Skeletal muscle cell (primary cell): ENCODE results near the gene ATG2A.
A peak's percentile ranks its signal among the peaks of the same experiment; 100 is the strongest.

ENCODE experiments used
- DNase-seq: peaks from one replicate; pipeline ENCODE4 v3.0.0-alpha.2; 2010; ENCODE audit warnings: low read depth
- H3K4me3 ChIP-seq: 2 replicates; pipeline ENCODE4 v1.5.1; 2011; ENCODE audit warnings: low read depth, mild to moderate bottlenecking, control low read depth, low read length, moderate library complexity

ATG2A gene

DNA sequence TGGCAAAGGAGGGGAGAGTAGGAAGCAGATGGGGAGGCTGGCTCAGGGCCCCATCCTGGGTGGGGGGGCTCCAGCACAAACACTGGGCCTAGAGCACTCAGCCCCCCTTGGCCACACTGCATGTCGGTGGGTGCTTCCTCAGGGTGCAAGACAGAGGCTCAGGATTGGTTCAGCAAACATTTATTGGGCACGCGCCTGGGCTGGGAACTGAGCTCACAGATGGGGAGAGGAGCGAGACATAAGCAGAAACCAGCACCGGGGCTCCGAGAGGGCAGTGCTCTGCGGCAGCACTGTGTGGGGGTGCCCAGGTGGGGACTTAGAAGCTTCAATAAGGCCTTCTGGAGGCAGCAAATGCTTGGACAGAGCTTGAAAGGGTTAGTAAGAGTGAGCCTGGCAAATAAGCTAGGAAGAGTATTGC is 26.5 kb downstream of the ATG2A start:
- DNase-seq: no peak
- H3K4me3 ChIP-seq: no peak overlapping the region

DNA sequence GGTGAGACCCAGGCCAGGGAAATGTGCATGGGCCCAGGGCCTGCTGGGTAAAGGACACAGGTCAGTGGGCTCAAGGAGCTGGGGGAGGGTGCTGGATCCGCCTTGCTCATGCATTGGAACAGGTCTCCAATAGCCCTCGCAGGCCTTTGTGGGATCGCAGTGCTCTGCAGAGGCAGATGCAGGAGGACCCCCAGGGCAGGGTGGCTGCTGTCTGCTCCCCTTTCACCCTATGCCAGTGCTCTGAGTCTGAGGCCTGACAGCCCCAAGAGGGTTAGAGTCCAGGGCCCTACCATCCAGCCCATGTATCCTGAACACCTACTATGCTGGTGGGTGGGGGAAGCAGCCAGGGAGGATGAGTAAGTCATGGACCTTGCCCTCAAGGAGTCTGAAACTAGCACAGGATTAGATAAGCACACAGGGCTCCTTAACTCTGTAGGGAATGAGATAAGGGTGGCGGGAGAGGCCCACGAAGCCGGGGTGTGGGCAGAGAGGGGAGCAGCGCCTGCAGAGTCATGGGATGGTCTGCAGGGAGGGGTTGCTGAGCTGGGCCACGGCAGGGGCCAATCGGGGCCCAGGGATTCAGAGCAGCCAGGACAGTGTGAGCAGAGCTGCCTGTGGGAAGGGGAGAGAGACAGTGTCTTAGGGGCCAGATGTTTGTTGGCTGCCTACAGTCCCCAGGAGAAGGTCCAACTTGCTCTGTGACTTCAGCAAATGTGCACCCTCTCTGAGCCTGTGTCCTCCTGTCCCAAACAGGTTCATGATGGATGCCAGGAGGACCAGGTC is 28.1 kb downstream of the ATG2A start:
- DNase-seq: no peak
- H3K4me3 ChIP-seq: no peak overlapping the region

DNA sequence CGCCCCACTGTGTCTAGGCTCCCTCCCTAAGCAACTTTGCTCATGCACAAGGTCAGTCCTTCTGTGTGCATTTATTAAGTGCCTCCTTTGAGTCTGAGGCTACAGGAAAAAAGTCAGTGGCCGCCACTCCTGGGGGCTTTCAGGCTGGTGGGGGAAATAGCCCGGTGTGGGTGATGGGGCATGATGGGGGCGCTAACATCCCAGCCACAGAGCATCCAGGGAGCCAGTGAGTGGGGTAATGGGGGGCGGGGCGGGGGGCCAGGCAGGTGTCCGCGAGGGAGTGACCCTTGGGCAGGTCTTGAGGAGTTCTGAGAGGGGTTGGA is 28.6 kb downstream of the ATG2A start:
- no peak for DNase-seq
- H3K4me3 ChIP-seq: no peak overlapping the region

DNA sequence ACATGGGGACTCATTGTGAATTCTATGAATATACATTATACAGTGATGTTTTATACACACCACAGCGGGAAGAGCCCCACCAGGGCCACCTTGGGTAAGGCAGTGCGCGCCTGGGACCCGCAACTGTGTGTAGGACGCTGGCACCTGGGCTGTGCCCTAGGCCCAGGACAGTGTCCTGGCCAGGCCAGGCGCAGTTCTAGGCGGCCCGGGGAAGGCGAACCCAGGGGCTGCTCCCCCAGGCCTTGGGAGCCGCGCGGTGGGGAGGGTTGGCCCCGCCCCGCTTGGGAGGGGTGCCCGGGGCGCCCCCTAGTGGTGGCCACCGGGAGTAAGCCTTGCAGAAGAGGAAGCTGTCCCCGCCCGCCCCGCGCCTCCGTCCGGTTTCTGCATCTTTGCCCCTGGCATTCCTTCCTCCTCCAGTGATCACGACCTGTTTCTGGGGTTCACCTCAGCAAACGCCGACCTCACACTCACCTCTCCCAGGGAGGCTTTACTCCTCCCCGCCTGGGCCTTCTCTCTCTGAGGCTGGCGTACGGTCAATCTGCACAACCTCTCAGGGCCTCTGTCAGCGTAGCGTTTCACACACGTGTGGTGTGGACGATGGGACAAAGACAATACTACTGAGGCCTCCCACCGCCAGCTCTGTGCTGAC is 29.1 kb downstream of the ATG2A start:
- H3K4me3 ChIP-seq: no peak overlapping the region
- DNase-seq: no peak

DNA sequence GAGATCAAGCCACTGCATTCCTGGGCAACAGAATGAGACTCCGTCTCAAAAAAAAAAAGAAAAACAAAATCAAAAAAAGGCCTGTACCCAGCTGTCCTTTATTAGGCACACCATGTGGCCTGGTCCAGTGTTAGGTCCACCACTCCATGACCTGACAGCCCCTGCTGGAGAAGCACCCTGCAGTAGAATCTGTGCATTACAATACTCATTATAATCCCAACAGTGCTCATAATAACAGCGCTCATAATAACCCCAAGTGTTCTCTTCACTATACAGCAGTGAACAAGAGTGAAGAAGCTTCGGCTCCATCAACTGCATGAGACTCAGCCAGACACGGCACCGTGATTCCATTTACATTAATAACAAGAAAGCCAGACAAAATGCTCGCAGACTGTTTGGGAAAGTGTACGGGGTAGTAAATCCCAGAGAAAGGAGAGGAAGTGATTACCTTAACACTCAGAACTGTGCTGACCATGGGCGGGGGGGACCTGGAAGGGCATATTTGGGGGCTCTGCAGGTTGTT is 29.7 kb downstream of the ATG2A start:
- DNase-seq: no peak
- H3K4me3 ChIP-seq: no peak overlapping the region

DNA sequence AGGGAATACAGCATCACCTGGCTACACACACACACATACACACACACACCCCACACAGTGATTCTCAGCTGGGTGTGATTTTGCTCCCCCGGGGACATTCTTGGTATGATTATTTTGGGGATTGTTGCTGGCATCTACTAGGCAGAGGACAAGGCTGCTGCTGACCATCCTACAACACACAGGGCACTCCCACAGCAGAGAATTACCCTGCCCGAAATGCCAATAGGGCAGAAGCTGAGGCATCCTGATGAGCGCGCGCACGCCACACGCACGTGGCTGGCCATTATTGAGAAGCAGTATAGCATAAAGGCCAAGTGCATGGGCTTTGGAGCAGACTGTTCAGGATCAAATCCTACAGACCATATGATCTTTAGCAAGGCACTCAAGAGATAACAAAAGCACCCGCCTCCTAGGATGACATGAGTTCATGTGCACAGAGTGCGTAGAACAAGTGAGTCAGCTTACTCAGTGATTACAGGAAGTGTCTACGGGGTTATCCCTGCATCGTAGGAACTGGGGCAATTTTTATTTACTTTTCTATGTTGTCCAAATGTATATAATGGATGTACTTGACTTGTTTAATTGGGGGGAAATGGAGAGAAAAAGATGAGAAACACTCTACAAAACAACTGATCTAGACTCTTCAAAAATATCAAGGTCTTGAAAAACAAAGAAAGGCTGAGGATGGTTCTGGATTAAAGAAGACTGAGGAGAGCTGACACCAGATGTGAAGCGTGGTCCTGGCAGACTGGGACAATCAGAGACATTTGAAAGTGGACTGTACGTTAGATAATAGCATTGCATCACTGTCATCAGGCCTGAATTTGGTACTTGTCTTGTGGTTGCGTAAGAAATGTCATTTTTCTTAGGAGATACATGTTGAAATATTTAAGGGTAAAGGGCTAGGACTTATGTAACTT is 31.4 kb downstream of the ATG2A start:
- no peak overlapping the region for H3K4me3 ChIP-seq
- peak; percentile 57 for DNase-seq

DNA sequence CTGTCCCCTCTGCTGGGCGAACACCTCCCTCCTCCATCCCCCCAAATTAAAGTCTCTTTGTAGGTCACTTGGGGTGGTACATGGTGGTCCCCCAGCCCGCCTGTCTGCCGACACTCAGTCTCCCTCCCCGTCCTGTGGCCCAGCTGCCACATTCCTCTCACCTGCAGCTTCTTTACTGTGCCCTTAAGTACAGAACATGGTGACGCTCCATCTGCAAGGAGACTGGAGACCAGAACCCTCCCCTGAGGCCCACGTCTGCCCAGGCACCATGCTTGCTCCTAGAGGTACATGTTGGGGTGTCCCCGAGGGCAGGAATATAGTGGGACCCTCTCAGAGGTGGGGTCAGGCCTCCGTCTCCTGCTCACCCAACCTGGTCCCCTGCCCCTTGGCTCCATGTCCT is 33.0 kb downstream of the ATG2A start:
- no peak for DNase-seq
- no peak overlapping the region for H3K4me3 ChIP-seq

DNA sequence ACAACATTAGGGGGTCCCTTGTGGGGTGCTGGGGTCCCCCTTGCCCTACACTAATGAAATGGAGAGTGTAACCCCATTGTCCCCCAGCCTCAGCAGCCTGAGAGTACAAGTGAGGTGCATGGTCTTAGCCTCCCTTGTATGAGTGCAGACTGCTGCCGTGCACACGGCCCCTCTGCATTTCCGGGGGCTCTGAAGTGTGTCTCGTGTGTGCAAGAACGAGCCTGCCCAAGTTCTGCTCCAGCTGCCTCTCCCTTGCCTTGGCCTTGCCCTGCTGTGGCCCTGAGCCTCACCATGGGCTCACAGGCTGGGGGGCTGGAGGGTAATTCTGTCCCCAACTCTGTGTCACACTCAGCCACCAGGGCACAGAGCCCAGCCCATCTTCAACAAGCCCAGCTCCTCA is 33.4 kb downstream of the ATG2A start:
- H3K4me3 ChIP-seq: no peak overlapping the region
- DNase-seq: no peak

DNA sequence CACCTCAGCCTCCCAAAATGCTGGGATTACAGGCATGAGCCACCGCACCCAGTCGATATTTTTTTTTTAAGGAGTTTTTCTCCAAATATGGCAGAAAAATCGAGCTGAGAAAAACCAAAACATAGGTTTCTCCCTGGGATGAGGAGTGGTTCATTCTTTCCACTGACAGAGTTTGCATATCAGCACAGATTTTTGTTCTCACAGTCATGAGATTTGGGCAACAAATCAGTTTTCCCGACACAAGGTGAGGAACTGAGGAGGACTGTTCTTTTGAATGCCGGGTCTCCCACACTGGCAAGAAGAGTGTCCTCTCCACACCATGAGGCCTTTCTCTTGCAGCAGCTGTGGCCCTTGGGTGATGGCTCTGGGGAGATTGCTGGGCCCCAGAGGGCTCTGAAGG is 34.8 kb downstream of the ATG2A start:
- DNase-seq: no peak
- H3K4me3 ChIP-seq: no peak overlapping the region

DNA sequence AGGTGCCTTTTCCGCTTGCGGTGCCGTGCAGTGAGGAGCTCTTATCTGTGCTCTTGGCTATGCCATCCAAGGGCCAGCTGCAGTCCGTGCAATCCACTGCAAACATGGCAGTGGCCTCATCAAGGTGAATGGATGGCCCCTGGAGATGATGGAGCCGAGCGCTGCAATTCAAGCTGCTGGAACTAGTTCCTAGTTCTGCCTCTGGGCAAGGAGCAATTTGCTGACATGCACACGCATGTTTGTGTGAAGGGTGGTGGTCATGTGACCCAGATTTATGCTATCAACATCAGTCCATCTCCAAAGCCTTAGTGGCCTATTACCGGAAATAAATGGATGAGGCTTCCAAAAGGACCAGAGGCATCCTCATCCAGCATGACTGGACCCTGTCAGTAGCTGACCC is 35.5 kb downstream of the ATG2A start:
- DNase-seq: no peak
- H3K4me3 ChIP-seq: no peak overlapping the region

DNA sequence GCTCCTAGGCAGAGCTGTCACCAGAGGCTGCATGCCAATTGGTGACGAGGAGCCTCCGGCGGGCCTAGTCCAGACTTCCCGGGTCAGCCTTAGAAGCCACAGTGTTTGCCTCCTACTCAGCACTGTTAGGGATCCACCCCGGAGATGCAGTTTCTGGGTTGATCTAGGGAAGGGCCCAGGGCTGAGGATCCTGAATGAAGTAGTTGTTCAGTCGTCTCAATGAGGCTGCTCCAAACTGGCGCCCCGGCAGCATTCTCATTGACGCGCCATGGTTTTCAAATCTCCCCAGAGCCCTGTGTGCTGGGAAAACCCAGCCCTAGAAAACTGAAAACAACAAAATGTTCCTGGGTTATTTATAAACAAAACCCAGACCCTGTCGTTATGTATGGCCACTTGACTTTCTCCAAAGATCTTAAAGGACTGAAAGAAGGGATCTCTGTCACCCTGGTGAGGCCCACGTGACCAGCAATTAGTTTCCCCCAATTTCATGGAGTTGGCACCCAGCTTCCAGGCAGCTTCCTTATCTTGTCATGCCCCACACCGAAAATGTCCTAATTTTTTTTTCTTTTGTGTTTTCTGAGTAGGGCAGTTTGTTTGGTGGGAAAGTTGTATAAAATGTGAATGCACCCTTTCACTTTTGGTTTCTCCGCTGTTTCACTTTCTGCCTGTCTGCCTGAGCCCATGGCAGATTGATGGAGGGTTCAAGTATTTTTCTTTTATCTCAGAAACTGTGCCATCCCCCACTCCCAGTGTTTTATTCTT is 36.6 kb downstream of the ATG2A start:
- H3K4me3 ChIP-seq: no peak overlapping the region
- DNase-seq: no peak

DNA sequence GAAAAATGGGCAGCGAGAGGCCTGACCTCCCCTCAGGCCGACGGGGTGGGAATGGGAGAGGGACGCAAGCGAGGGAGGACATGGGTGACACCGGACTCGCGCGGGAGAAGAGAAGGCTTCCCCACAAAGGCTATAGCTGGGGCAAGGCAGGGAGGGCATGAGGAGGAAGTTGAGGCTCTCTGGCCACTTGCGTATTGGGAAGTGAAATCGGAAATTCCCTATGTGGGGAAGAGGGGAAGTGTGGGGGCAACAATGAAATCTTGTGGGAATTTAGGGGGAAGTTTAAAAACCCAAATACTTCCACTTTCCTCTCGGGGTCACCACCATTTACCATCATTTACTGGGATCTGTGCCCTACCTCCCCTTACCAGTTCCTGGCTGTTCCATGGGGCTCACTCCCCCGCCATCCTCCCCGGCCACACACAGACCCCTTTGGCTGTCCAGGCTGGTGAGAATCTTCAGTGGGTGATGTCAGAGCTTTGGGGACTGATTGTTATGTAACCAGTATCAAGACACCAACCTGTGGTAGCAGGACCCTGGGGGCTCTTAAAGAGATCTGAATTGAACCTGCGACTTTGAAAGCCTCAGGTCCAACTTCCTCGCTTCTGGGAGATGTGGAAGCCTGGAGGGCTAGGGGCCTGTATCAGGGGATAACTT is 37.6 kb downstream of the ATG2A start:
- no peak for DNase-seq

DNA sequence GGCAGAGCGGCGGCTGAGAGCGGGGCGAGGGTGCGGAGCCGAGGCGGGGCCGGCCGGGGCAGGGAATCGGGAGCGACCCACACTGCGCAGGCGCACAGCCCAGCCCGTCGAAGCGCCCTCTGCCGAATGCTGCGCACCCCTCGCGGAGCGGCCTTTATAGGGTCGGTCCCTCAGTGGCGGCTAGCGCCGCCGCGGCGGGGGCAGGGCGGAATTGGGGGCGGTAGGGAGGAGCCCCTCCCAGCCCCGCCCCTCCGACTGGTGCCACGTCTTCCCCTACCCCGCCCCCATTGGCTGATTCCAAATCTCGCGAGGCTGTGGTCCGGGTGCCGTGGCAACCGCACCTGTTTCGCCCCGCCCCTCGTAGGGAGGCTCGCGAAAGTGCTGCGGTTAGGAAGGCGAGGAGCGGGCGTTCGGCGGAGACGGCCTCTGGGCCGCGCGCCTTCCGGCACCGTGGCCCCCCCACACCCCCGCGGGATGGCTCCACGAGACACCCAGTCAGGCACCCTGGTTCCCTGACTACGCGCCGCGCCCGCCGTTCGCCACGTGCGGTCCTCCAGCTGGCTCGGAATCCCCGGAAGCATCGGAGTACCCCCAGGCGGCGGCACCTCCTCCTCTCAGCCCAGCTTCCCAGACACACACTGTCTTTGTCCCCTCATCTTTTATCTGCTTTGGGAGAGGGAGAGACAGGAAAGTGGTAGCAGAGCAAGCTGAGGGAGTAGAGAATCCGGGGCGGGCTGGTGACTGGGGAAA is 38.3 kb downstream of the ATG2A start, which contains the start of gene EHD1:
TSS of gene EHD1 (minus strand) at position 128 of the 750 bp plus-strand sequence. CDS start 157 bp downstream, outside the sequence.
- peak; percentile 88 for DNase-seq
- peak within 1 kb of the TSS; percentile 96 for H3K4me3 ChIP-seq

More for the DNA sequence above, 37.6 kb downstream of the ATG2A start:
- H3K4me3 ChIP-seq: peak overlapping the region; percentile 96

DNA sequence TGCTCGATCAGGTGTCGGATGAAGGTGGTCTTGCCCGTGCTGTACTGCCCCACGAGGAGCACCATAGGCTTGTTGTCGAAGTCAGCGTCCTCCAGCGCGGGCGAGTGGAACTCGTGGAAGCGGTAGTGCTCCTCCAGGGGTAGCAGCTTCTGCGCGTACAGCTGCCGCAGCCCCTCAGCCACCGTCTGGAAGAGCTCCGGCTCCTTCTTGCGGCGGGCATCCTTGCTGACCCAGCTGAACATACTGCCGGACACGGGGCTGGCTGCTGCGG is 38.9 kb downstream of the ATG2A start:
- no peak for DNase-seq
- peak overlapping the region; percentile 96 for H3K4me3 ChIP-seq

DNA sequence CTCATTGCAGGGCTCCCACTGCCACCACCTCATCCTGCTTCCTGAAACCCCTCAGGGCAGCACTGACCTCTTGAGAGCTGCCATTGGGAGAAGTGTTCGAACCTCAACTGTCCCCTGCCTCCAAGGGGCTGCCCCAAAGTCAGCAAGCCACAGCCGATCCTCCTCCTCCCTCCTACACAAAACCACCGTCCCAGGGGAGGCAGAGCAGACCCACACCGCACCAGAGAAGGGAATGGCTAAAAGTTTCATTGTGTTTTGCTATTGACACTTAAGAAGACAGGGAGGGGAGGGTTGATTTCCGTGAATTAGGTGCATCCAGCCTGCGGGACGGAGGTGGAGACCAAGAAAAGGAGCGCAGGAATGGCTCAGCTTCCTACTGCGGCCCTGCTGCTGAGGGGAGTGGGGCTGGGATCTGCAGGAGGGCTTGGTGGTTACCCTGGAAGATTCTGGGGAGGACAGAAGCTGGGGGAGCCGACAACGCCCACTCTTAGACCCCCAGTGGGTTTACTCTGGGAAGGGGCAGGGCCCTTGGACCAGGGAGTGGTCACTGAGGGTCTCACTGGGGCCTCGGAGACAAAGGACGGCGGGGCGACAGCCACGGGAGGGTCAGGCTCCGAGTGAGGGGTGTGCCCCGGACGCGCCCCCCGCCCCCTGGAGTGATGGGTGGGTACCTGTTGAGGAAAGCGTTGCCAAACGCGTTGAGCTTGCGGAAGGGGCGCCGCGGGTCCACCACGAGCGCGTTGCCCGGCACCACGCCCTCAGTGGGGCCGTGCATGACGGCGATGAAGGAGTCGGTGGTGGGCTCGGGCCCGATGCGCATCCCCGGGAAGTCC is 39.4 kb downstream of the ATG2A start:
- H3K4me3 ChIP-seq: peak overlapping the region; percentile 96
- no peak for DNase-seq

DNA sequence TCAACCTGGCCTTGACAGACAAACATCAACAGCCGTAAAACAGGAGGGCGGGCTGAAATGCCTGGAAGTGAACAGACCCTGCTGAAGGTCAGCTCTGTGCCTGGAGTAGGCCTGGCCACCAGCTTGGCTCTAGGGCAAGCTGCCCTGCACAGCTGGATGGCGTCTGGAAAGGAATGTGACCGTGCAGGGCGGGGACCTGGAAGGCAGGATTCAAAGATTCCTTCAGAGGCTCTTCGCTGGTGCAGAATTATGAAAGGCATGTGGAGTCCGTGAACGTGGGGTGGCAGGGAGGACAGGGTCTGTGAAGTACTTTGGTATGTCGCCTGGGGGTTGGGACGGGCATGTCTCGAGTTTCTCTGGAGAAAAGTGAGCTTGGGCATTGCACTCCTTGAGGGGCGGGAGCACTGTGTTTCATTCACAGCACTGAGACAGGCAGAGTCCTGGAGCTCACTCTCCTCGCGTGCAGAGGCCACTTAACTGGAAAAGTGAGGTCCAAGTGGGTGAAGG is 40.1 kb downstream of the ATG2A start:
- no peak for DNase-seq
- peak overlapping the region; percentile 96 for H3K4me3 ChIP-seq

DNA sequence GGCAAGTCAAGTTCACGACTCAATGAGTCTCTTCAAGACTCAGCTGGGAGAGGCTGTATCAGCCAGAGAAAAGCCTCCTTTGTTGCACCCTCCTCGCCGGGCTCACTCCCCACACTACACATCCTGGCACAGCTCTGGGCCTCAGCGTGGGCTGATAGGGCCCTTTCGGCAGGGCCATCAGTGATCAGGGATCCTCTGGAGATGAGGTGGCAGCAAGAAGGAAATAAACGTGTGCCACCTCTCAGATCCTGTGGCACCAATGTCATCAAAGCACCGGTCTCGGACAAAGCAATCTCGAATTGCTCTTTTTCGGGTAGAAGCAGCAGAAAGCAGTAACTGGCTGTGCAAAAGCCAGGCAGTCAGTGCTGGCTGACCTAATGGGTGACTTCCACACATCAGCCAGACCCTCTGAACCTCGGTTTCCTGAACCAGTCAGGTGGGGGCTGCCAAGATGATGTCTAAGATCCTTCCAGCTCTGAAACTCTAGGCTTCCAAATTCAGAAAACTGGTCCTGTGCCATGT is 40.7 kb downstream of the ATG2A start:
- H3K4me3 ChIP-seq: peak overlapping the region; percentile 96
- no peak for DNase-seq
